Endothelial cell of umbilical vein (primary cell): Measurements from ENCODE around the gene GTF3C4. TPM values are rescaled to one million over a fixed set of nuclear protein-coding genes. Genes with fewer than 3 reads are reported as not detected.

Source experiments
- BruUV-seq: library from RNA; stranded (reverse); fragments of 400-500 nt; replicated peaks from 2 replicates; lab custom pipeline; 2021; lab: Mats Ljungman, UMichigan
- CTCF ChIA-PET: fragments of 300-600, 350-600 bp; sonication (Branson Sonifier 250); formaldehyde crosslinking; loops from one replicate; lab custom pipeline; 2021; ENCODE audit warnings: antibody characterized with exemption, inconsistent platforms; lab: Charles Lee
- POLR2A ChIA-PET: fragments of 300-600, 350-600 bp; sonication (Branson Sonifier 250); formaldehyde crosslinking; loops from one replicate; lab custom pipeline; 2021; ENCODE audit warnings: antibody characterized with exemption, inconsistent platforms; lab: Charles Lee
- DNase-seq: peaks from one replicate; pipeline ENCODE4 v3.0.0-alpha.2; 2011; ENCODE audit warnings: low read depth, low spot score
- FAIRE-seq: peaks from 2 replicates; lab custom pipeline; 2011; peaks lifted over from hg19 to GRCh38; lab: Jason Lieb, UNC
- H2AFZ ChIP-seq: 2 replicates; pipeline ENCODE4 v1.6.0; 2012; ENCODE audit warnings: low read depth, low read length, control low read depth, inconsistent platforms
- H3K27ac ChIP-seq: 2 replicates; pipeline ENCODE4 v1.5.1; 2011; ENCODE audit warnings: low read depth, mild to moderate bottlenecking, control low read depth, low read length, moderate library complexity; ENCODE audit not compliant: insufficient read depth
- H3K27me3 ChIP-seq, 2 experiments: 2 replicates each; pipeline versions ENCODE4 v1.6.0 to v1.6.1; 2011; ENCODE audit warnings: low read length in 2 of 2, mixed read lengths in 1 of 2; ENCODE audit not compliant: control insufficient read depth in 2 of 2, insufficient read depth in 2 of 2
- H3K36me3 ChIP-seq, 2 experiments: 2 replicates in 1 of 2; 3 replicates in 1 of 2; pipeline ENCODE4 v1.5.1; 2011; ENCODE audit warnings: low read length in 2 of 2, mild to moderate bottlenecking in 1 of 2, moderate library complexity in 1 of 2; ENCODE audit not compliant: control insufficient read depth in 2 of 2, insufficient read depth in 2 of 2; ENCODE audit errors: extremely low read depth in 1 of 2
- H3K4me1 ChIP-seq: 3 replicates; pipeline ENCODE4 v1.5.1; 2011; ENCODE audit warnings: mild to moderate bottlenecking, low read length; ENCODE audit not compliant: control insufficient read depth, insufficient read depth; ENCODE audit errors: extremely low read depth
- H3K4me2 ChIP-seq: 2 replicates; pipeline ENCODE4 v1.6.1; 2011; ENCODE audit warnings: low read length, control low read depth, mixed read lengths; ENCODE audit not compliant: insufficient read depth
- H3K4me3 ChIP-seq, 3 experiments: fragments of 200-600 bp in 1 of 3; sonication (generic), shearing (Covaris generic) in 1 of 3; replicated peaks in 1 of 3; 2 replicates each; pipeline ENCODE4 v1.5.1; 2011 to 2016; ENCODE audit warnings: control low read depth in 3 of 3, low read length in 3 of 3, mild to moderate bottlenecking in 2 of 3, inconsistent platforms in 1 of 3, low read depth in 1 of 3, moderate library complexity in 1 of 3; ENCODE audit not compliant: insufficient read depth in 1 of 3
- H3K79me2 ChIP-seq: 2 replicates; pipeline ENCODE4 v1.6.0; 2012; ENCODE audit warnings: low read length, inconsistent platforms; ENCODE audit not compliant: control insufficient read depth, insufficient read depth
- H3K9ac ChIP-seq: replicated peaks from 2 replicates; pipeline ENCODE3; 2011; ENCODE audit warnings: low read length, control low read depth; ENCODE audit not compliant: insufficient read depth; ENCODE audit errors: extremely low read depth
- H3K9me1 ChIP-seq: replicated peaks from 3 replicates; pipeline ENCODE4 v1.6.0; 2011; ENCODE audit warnings: mild to moderate bottlenecking, low read length; ENCODE audit not compliant: control insufficient read depth, insufficient read depth; ENCODE audit errors: extremely low read depth
- H3K9me3 ChIP-seq: replicated peaks from 2 replicates; pipeline ENCODE4 v1.5.1; 2012; ENCODE audit warnings: low read length, inconsistent platforms; ENCODE audit not compliant: control insufficient read depth, insufficient read depth
- H4K20me1 ChIP-seq: replicated peaks from 2 replicates; pipeline ENCODE3; 2011; ENCODE audit warnings: mild to moderate bottlenecking, low read length; ENCODE audit not compliant: control insufficient read depth, insufficient read depth; ENCODE audit errors: extremely low read depth
- EZH2 ChIP-seq: IDR thresholded peaks from 2 replicates; pipeline ENCODE4 v1.6.1; 2012; ENCODE audit warnings: borderline replicate concordance, low read depth, mild to moderate bottlenecking, moderate library complexity, low read length, inconsistent platforms; ENCODE audit not compliant: severe bottlenecking
- FOS ChIP-seq: IDR thresholded peaks from 2 replicates; pipeline ENCODE4 v1.6.1; 2011; ENCODE audit warnings: mild to moderate bottlenecking, low read length, moderate library complexity, borderline replicate concordance; ENCODE audit not compliant: insufficient read depth
- GATA2 ChIP-seq: IDR thresholded peaks from 2 replicates; pipeline ENCODE4 v1.7.0; 2011; ENCODE audit warnings: low read depth, mild to moderate bottlenecking, moderate library complexity, mixed read lengths, low read length; ENCODE audit not compliant: insufficient read length, insufficient read depth
- JUN ChIP-seq: IDR thresholded peaks from 2 replicates; pipeline ENCODE4 v1.6.1; 2011; ENCODE audit warnings: borderline replicate concordance, low read depth; ENCODE audit not compliant: insufficient read length, insufficient read depth
- MYC ChIP-seq: IDR thresholded peaks from one replicate; pipeline ENCODE4 v1.6.1; 2011; ENCODE audit warnings: mild to moderate bottlenecking, low read depth, low read length
- POLR2A ChIP-seq: IDR thresholded peaks from 2 replicates; pipeline ENCODE4 v1.6.1; 2012; ENCODE audit warnings: low read depth, mild to moderate bottlenecking, control low read depth, low read length
- POLR2AphosphoS5 ChIP-seq: IDR thresholded peaks from 2 replicates; pipeline ENCODE4 v1.6.1; 2012; ENCODE audit warnings: low read depth, mild to moderate bottlenecking, control low read depth, low read length, moderate library complexity; ENCODE audit not compliant: insufficient read depth
- dilution Hi-C: fragments of 300-500 bp; cut with MboI; formaldehyde crosslinking; loops from one replicate; pipeline ENCODE4 v1.15.0; 2019; ENCODE audit warnings: low sequenced_read_pairs; ENCODE audit not compliant: extremely low pct_ligation_motif_present
- intact Hi-C: fragments of 100-400 bp; cut with micrococcal nuclease; formaldehyde crosslinking; loops from one replicate; pipeline ENCODE4 v1.10.0; 2022
- polyA plus RNA-seq, 4 experiments: library from polyadenylated mRNA; depleted of rRNA in 3 of 4; stranded (reverse) in 3 of 4; unstranded in 1 of 4; fragments of >200 nt; gene quantifications; 2 replicates each; pipeline versions ENCODE4 v1.2.1 to v1.2.3, GENCODE V29; 2011 to 2012; ENCODE audit warnings: missing spikeins in 1 of 4
- total RNA-seq: library from RNA; stranded (reverse); gene quantifications from 2 replicates; pipeline ENCODE4 v1.2.3, GENCODE V29; 2021
- TF ChIP-seq, protein P1 (sequence below): IDR thresholded peaks from 2 replicates; pipeline ENCODE4 v1.6.1; 2011; ENCODE audit not compliant: insufficient read depth, insufficient read length
- TF ChIP-seq, protein P2 (sequence below), 2 donors: IDR thresholded peaks; 1 replicate in 1 of 2; 2 replicates in 1 of 2; pipeline ENCODE4 v1.5.1; 2011; ENCODE audit warnings: low read length in 2 of 2, mild to moderate bottlenecking in 2 of 2, moderate library complexity in 2 of 2, control low read depth in 1 of 2, inconsistent platforms in 1 of 2, low read depth in 1 of 2; ENCODE audit not compliant: insufficient read depth in 1 of 2; ENCODE audit errors: extremely low read depth in 1 of 2

The GTF3C4 gene
- total and polyA plus RNA-seq, 2 donors (not counting 3 experiments of a cell fraction or from before 2014, with no cell fraction given) = 3.3 to 19.2 TPM

DNA sequence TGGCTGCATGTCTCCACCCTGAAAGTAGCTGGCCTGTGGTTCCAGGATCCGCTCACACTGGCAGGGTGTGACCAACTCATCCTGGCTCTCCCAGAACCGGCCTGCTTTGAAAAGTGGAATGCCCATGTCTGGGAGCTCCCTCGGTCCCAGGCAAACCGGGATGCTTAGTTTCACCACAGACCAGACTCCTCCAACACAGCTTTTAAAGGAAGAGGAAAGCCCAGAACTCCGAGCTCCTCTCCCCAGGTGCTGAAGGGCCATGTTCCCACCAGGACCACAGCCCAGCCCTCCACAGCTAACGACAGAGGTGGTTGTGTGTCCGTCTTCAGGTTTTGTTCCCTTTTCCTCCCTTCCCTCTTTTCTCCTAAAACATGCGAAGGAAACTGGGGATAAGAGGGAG lies 38.0 kb downstream of the GTF3C4 start:
- H2AFZ ChIP-seq = no peak overlapping the region
- no peaks in the 10 kb centered on the region for H4K20me1 ChIP-seq
- DNase-seq (no peak), FAIRE-seq (no peak)
- no peaks in the 10 kb centered on the region for H3K4me1 ChIP-seq
- CTCF ChIA-PET = interaction anchor here (0.6 kb wide), 1 partner anchor 8 kb away, joined by 5 read pairs; no protein-coding TSS in a partner anchor
- H3K4me3 ChIP-seq = no peak overlapping the region
- no peak overlapping the region for H3K4me2 ChIP-seq
- H3K79me2 ChIP-seq = no peaks in the 10 kb centered on the region
- POLR2A ChIA-PET = no interaction called here
- H3K9me3 ChIP-seq = no peaks in the 10 kb centered on the region
- H3K9me1 ChIP-seq = no peaks in the 10 kb centered on the region
- intact Hi-C loops (no loop called here), dilution Hi-C loops (no loop called here)
- TF ChIP-seq EZH2 (no peak), POLR2AphosphoS5 (no peak), MYC (no peak), JUN (no peak), GATA2 (no peak), FOS (no peak), POLR2A (no peak)
- TF ChIP-seq, protein P1, sequence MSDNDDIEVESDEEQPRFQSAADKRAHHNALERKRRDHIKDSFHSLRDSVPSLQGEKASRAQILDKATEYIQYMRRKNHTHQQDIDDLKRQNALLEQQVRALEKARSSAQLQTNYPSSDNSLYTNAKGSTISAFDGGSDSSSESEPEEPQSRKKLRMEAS = no peak
- TF ChIP-seq, protein P2, sequence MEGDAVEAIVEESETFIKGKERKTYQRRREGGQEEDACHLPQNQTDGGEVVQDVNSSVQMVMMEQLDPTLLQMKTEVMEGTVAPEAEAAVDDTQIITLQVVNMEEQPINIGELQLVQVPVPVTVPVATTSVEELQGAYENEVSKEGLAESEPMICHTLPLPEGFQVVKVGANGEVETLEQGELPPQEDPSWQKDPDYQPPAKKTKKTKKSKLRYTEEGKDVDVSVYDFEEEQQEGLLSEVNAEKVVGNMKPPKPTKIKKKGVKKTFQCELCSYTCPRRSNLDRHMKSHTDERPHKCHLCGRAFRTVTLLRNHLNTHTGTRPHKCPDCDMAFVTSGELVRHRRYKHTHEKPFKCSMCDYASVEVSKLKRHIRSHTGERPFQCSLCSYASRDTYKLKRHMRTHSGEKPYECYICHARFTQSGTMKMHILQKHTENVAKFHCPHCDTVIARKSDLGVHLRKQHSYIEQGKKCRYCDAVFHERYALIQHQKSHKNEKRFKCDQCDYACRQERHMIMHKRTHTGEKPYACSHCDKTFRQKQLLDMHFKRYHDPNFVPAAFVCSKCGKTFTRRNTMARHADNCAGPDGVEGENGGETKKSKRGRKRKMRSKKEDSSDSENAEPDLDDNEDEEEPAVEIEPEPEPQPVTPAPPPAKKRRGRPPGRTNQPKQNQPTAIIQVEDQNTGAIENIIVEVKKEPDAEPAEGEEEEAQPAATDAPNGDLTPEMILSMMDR (IDR thresholded peaks at IDR 0.05; ENCODE audit: extremely low read depth in 1 of 2, insufficient read depth in 1 of 2, low read depth in 1 of 2, low read length in 2 of 2) = no peak
- H3K36me3 ChIP-seq = no peaks in the 10 kb centered on the region
- no peak overlapping the region for H3K9ac ChIP-seq
- H3K27me3 ChIP-seq = peaks cover 4% of the 10 kb centered on the region in 2 experiments
- no peak overlapping the region for H3K27ac ChIP-seq
- no TSS peak for BruUV-seq
